ENCODE results near the gene HSPA12B.

The HSPA12B gene

DNA sequence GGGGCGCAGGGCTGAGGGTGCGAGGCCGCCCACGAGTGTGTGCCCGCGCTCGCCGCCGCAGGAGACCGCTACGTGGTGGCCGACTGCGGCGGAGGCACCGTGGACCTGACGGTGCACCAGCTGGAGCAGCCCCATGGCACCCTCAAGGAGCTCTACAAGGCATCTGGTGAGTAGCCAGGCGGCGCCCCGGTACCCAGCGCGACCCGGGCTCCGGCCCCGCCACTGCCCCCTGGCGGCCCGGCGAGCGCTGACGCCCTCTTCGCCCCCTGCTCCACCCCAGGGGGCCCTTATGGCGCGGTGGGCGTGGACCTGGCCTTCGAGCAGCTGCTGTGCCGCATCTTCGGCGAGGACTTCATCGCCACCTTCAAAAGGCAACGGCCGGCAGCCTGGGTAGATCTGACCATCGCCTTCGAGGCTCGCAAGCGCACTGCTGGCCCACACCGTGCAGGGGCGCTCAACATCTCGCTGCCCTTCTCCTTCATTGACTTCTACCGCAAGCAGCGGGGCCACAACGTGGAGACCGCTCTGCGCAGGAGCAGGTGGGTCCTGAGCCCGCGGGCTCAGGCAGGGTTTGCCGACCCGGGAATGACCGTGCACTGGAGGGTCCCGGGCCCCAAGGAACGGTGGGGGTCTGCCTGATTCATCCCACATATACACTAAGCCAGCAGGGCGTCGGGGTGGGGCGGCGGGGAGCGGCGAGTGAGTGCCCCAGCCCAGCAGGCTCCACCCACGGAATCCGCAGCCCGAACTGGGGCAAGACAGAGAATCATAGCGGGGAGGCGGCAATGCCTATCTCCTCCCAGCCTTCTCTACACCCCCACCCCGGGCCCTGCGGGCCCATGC is 17.4 kb downstream of the HSPA12B start:
- DNase-seq, result peak; percentile 54 to 69

DNA sequence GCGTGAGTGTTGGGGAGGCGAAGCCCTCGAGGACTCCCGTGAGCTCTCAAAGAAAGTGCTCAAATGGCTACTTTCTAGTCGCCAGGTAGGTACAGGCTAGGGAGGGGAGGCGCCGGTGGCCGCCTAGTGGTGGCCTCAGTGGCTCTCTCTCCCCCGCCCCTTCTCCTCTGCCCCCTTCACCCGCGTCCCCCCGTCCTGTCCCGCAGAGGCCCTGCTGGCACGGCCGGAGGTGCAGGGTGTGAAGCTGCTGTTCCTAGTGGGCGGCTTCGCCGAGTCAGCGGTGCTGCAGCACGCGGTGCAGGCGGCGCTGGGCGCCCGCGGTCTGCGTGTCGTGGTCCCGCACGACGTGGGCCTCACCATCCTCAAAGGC is 18.8 kb downstream of the HSPA12B start:
- DNase-seq, result no peak

DNA sequence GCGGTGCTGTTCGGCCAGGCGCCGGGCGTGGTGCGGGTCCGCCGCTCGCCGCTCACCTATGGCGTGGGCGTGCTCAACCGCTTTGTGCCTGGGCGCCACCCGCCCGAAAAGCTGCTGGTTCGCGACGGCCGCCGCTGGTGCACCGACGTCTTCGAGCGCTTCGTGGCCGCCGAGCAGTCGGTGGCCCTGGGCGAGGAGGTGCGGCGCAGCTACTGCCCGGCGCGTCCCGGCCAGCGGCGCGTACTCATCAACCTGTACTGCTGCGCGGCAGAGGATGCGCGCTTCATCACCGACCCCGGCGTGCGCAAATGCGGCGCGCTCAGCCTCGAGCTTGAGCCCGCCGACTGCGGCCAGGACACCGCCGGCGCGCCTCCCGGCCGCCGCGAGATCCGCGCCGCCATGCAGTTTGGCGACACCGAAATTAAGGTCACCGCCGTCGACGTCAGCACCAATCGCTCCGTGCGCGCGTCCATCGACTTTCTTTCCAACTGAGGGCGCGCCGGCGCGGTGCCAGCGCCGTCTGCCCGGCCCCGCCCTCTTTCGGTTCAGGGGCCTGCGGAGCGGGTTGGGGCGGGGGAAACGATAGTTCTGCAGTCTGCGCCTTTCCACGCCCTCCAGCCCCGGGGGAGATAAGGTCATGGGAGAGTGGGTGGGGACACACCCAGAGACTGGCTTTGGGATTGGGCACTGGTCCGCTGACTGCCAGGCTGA is 19.3 kb downstream of the HSPA12B start:
- DNase-seq, result peak; percentile 60 to 66

DNA sequence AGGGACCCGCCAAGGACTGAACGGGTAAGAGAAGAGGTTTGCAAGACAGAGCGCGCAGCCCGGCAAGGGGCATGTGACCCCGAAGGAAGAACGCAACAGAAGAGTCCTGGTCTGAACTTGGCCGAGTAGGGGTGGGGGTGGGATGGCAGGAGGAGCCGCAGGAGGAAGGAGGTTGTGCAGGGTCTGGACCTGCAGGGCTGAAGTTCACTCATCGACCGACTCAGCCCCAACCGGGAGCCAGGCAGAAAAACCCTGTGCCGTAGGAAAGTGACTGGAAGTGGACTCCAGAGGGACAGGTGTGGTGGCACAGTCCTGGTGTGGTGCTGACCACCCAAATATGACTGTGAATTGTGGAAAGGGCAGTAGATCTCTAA is 19.9 kb downstream of the HSPA12B start:
- no peak for DNase-seq

DNA sequence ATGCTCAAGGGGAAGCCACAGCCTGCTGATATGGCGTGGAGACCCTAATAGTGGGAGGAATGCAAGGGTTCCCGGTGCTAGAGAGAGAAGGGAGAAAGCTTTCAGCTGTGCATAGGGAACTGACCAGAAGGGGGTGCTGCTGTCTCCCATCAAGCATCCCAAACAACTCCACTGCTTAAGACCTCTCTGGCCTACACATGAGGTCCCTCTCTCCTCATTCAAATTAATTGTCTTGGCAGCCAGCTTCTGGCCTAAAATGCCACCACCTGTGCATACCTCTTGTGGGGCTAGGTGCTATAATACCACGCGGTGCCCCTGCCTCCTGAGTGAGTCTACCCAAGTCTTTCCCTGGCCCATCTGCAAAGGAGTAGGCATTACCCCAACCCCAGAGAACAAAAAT is 20.6 kb downstream of the HSPA12B start:
- peak; percentile 61 to 73 for DNase-seq

DNA sequence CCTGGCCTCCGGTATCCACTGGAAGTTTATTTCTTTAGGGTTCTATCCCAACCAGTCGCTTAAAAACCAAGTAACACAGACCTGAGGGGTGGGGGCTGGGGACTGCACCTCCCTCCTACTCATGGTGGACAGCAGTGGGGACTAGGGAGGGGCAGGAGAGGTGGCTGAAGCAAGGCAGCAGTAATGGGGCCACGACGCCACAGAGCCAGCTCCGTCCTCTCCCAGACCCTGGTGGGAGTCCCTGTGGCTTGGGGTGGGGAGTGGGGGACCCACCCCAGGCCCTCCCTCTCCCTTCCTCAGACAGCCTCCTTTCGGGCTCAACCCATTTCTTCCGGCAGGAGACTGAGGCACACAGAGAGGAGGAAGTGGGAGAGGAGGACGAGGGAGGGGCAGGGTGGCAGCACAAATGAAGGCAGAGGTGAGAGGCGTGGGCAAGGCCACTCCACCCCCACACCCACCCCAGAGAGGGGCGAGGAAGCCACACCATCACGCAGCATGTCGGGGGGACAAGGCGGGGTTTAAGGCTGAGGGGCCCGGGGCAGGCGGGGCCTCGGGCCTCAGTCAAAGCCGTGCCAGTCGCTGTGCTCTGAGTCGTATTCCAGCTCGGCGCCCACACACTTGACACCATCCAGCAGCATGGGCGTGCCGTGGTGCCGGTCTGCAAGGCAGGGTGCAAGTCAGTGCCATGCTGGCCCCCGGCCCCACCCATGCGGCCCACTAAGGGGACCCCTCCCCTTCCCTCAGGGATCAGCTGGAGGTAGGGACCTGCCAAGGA is 21.2 kb downstream of the HSPA12B start:
- DNase-seq, result no peak

DNA sequence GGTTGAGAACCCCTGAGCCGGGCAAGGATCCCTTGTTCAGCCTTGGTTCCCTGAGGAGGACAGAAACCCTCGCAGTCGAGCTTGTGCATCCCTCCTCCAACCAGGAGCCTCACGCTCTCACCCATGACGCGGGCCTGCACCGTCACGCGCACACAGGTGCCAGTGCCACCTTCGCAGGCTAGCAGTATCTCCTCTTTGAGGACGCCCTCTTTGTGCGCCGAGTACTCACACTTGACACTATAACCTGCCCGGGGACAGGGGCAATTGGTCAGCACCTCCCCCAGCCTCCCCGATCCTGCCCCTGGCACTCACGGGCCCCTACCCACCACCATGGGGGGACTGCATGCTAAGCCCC is 21.8 kb downstream of the HSPA12B start:
- DNase-seq, result no peak

DNA sequence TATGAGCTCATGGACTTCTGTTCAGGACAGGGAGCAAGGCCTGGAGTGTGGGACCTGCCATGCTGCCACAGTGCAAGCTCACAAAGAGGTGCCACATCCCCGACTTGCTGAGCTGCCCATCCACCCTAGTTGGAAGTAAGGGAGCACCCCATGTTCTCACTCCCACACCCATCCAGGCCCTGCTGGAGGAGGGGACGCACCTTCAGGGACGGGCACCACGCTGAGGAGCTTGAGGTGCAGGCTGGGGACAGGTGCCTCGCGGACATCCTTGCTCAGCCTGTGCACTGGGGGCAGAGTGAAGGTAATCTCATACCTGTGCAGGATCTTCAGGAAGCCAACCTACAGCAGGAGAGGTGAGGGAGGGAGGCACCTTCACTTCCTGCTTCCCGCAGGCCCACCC is 22.8 kb downstream of the HSPA12B start:
- no peak for DNase-seq

DNA sequence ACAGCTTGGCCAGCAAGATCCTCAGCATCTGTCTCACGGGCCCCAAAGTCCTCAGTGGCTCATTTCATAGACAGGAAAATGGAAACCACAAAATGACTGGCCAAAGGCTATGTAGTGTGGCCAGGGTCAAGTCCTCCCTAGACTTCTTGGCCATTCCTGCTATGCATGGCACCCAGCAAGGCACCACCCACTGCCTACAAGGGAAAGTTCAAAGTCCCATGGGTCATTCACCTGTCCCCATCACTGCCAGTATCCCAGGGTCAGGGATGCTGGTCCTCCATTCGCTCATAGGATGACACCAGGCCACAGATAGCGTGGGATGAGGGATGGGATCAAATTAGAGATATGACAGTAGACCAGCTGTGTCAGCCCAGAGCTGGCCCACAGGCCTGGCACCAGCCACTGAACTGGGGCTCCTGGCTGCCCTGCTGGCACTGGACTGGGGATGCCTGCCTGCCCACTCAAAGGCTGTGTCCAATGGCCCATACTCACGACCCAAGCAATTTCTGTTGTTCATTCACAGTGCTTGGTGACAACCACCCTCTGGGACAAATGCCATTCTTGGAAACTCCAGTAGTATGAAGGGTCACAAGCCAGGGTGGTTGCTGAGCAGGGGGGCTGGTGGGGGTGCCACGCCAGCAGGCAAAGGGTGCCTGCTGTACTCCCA is 23.5 kb downstream of the HSPA12B start:
- no peak for DNase-seq

DNA sequence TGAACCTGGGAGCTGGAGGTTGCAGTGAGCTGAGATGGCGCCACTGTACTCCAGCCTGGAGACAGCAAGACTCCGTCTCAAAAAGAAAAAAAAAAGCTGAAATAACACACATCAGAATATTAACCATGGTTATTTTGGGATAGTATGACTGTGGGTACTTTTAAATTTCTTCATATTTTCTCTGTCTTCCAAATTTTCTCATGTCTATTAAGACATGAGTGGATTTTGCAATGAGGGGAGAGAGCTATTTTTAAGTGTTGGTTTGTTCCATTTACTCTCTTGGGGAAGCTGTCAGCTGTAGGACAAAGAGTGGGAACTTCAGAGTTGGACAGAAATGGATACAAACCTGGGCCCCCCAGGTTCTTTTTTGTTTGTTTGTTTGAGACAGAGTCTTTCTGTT is 24.8 kb downstream of the HSPA12B start:
- DNase-seq, result no peak

DNA sequence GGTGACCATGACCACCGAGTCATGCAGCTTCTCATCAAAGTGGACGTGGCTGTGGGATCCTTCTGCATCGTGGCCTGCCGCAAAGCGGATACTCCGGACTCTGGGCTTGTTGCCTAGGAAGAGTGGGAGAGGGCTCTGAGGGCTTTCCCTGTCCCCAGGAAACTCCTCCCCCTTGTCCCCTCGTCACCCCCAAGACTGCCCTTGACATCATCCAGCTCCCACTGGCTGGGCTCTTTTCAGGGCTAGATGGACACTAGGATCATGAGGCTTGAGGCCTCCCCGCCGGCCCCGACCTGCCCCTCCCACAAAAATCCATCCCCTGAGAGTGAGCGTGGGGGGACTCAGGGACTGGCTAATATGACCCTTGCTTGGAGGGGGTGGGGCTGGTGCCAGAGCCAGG is 26.1 kb downstream of the HSPA12B start:
- no peak for DNase-seq

DNA sequence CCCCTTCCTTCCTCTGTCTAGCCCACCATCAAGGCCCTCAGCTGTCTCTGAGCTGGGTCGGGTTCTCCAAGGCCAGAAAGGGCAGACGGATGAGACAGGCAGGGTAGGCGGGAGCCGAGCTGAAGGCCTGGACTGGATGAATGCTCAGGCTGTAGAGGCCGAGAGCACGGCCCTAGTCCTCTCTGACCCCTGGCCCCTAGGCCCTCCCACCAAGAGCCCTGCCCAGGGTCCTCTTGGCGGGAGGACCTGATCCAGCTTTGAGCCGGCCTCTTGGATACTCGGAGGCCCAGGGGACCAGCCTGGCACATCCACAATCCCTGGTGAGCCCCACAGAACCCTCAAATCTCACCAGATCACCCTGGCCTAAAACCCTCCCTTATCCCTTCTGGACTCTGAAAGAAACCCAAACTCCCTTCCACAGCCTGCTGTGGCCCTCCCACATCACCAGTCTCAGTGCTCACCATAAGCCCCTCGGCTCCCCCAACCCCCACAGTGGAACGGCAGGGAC is 26.9 kb downstream of the HSPA12B start:
- no peak for DNase-seq

DNA sequence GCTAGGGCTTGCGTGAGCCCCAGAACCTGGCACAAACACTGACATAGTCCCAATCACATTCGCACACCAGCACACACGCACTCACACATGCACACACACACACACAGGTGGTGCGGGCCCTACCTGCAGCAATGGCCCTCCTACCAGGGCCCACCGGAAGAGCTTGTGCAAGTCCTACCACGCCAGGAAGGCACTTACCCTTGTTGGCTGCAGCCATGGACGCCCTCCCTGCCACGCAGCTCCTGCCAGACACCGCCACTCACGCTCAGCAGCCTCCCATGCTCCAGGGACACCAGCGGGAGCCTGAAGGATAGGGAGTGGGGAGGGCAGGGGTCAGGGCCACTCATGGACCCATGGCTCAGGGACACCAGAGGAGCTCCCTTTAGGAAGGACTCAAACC is 27.4 kb downstream of the HSPA12B start:
- DNase-seq, result no peak

DNA sequence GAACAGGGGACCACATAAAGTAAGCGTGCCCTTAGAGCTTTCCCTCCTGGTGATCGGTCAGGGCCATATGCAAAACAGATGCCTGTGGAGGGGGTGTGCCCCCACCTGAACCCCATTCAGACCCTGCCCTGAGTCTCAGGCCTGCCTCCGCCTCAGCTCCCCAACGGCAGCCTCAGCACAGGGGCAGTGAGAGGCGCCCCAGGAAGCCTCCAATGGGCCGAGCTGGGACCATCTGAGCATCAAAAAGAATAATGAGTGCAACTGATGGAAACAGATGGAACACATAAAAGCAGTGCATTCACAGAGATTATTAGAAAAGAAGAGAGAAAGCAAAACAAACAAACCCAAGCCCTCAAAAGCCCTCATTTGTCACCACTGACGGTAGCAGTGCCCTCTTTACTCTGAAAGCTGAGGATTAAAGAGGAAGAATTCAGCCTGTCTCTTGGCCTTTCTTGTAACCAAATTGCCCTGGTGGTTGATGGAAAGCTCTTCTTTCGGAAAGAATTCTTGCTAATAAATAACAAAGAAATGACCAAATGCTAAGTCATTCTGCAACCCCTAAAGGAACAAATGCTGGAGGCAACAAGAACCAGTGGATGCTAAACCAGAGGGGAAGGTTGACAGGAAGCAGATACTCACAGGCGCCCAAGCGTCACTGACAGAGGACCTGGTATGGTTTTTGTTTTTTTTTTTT is 28.3 kb downstream of the HSPA12B start:
- DNase-seq, result no peak

DNA sequence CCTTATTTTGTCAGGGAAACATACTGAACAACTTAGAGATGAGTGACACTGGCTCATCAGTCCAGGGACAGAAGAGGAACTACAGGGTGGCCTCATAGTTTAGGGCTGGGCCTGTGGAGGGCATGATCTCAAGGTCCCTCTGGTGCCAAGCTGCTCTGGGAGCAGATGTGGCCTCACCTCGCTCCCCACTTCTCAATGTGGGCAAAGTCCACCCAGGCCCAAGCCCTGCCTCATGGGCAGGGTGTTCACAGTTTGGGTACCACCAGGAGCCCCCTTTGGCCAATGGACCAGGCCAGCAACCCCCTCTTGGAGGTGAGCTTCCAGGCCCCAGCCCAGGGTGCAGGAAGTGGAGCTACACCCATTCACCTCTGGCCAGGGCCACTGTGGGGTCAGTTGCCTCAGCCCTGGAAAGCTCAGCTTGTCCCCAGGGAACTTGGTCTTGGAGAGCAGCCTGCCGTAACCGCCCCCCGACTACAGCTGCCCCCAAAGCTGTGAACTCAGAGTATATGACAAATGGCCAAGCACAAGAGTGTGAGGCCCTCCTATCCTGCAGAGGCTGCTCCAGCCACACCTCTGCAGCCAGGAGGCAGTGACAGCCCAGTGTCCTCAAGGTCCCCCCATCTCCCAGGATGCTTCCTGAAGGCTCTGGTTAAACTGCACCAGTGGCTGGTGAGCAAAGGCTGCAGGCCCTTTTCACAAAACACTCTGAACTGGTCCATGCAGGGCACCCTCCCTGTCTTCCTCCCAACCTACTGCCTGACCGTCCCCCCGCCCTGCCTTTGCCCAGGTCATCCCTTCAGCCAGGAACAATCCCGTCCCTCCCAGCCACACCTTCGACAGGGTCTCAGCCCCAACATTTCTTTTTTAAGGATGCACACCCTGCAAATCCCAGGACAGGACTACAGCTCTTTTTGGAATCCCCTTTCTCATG is 31.5 kb downstream of the HSPA12B start:
- no peak for DNase-seq

DNA sequence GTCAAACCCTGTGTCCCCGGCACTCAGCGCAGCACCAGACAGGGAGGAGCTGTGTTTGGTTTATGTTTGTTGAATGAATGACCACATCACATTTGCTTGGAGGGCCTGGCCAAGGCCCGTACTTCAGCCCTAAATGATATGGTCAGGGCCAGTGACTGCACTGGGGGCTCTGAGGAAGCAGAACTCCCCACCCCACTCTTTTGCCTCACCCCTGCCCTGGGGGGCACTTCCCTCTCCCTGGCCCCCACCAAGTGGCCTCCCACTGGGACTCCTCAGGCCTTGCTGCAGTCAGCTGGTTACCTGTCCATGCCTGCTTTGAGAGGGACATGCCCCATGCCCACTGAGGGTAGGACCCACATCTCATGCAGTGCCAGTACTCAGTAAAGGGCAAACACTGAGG is 32.2 kb downstream of the HSPA12B start:
- no peak for DNase-seq

DNA sequence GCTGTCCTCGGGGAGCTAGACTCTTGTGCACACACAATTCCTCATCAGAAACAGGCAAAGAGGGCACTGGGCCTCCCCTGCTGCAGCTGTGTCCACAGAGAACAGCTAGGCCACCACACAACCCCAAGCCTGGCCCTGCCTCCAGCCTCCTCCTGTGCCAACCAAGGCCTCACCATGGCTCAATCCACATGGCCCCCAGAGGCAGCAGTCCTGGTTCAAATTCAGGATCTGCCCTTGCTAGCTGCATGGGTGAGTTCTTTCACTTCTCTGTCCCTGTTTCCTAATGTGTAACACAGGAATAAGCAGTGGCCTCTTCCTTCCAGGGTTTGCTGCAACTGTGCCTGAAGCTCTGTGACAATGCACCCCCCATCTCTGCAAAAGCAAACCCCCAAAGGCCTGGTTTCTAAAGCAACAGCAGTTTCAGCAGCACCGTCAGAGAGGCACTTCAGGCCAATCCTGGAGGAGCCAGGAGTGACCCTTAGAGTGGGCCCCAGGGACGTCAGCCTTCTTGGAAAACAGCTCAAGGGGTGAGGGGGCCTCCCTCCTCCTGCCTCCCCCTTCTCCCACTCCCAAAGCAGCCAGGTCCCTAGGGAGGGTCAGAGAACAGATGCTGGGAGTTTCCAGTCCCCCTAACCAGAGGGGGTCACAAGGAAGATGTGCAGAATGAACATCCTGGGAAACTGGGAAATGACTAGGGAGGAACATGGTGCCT is 32.8 kb downstream of the HSPA12B start:
- DNase-seq, result no peak

DNA sequence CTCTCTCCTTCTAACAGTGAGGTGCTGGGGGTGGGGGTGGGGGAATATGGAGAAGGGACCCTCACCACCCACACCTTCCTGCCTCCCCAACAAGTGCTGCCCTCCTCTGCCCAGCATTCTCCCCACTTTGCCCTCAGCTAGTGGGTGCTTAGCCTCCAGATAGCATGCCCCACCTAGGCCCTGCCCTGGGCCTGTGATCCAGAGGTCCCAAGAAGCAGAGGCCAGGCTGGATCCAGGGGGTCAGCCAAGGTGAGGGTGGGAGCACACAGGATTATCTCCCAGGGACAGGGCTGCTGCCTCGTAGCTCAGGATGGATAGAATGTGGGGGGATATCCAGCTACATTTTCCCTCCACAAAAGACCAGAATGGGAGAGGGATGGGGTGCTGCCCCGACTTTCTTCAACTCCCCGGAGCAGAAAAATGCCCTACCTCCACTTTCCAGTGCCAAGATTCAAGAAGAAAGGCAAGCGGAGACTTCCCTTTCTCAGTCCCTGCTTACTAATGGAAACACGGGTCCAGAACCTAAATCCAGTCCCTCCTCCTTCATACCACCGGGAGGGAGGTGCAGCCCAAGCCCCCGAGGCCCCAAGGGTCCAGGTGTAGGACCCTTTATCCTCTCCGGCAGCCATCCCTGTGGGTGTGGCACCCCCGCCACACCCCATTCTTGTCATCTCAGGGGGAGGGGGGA is 34.1 kb downstream of the HSPA12B start:
- peak in 1 of 2 experiments; percentile 16 for DNase-seq

DNA sequence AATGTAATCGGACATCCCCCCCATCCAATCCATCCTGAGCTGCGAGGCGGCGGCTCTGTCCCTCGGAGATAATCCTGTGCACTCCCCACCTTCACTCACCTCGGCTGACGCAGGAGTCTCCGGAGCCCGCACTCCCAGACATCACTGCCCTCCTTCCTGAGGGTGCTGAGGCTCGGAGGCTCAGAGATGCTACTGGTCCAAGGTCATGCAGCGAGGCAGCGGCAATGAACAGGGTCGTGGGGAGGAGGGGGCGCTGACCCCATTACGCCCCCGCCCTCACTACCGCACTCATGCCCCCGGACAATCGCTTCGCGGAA is 34.6 kb downstream of the HSPA12B start:
- no peak for DNase-seq

Data from activated T-cell treated with anti-CD3 and anti-CD28 coated beads, Interleukin-2, amount 50 U/mL, for 48 hours (primary cell).